ENCODE results near the gene ULK3.

DNA sequence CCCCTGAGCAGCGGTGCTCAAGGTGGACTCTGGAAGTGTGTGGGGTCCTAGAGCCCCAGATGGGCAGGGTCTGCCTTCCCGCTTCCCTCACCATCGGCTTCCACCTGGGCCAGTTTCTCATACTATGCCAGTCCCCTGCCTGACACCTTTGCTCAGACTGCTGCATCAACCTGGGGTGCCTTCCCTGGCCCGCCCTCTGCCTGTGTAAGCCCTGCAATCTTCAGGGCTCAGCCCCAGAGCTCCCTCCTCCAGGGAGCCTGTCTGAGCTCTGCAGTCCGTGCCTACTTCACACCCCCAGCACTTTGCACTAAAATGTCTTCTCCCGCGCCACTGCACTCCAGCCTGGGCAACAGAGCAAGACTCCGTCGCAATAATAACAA is 48.0 kb downstream of the ULK3 start:
- TF ChIP-seq POLR2A (IDR thresholded peaks at IDR 0.05): no peak
- TF ChIP-seq, protein P1, sequence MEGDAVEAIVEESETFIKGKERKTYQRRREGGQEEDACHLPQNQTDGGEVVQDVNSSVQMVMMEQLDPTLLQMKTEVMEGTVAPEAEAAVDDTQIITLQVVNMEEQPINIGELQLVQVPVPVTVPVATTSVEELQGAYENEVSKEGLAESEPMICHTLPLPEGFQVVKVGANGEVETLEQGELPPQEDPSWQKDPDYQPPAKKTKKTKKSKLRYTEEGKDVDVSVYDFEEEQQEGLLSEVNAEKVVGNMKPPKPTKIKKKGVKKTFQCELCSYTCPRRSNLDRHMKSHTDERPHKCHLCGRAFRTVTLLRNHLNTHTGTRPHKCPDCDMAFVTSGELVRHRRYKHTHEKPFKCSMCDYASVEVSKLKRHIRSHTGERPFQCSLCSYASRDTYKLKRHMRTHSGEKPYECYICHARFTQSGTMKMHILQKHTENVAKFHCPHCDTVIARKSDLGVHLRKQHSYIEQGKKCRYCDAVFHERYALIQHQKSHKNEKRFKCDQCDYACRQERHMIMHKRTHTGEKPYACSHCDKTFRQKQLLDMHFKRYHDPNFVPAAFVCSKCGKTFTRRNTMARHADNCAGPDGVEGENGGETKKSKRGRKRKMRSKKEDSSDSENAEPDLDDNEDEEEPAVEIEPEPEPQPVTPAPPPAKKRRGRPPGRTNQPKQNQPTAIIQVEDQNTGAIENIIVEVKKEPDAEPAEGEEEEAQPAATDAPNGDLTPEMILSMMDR (IDR thresholded peaks at IDR 0.05 in 8 of 11, conservative IDR thresholded peaks at IDR 0.05 in 3 of 11): no peak
- peak in 1 of 3 donors; percentile 46 for TF ChIP-seq POLR2AphosphoS5 (IDR thresholded peaks at IDR 0.05)

All from spleen (tissue), 7 donors.